Activated naive CD4-positive, alpha-beta T cell treated with anti-CD3 and anti-CD28 coated beads, Interleukin-2, amount 50 U/mL, for 72 hours (primary cell): ENCODE results near the gene OR6C74. TPM values are rescaled to one million over a fixed set of nuclear protein-coding genes. Genes with fewer than 3 reads are reported as not detected.
A peak's percentile ranks its signal among the peaks of the same experiment; 100 is the strongest.

Experiments
- ATAC-seq, 2 donors: fragments of 150-1000 bp; cut with Tn5 transposase; 2 replicates each; pipeline ENCODE4 v1.10.0; 2021; ENCODE audit warnings: mild to moderate bottlenecking in 2 of 2, moderate library complexity in 2 of 2
- DNase-seq, 2 donors: peaks; one replicate each; pipeline ENCODE4 v3.0.0; 2021 to 2022; ENCODE audit warnings: low spot score in 2 of 2
- H3K27ac Mint-ChIP-seq, 2 donors: one replicate each; pipeline ENCODE4 v1.8.0; 2022; ENCODE audit warnings: mild to moderate bottlenecking in 2 of 2, mixed read lengths in 2 of 2
- H3K36me3 Mint-ChIP-seq, 2 donors: one replicate each; pipeline ENCODE4 v1.8.0; 2022; ENCODE audit warnings: mixed read lengths in 2 of 2
- H3K9me3 Mint-ChIP-seq, 2 donors: one replicate each; pipeline ENCODE4 v1.8.0; 2022; ENCODE audit warnings: mixed read lengths in 2 of 2
- total RNA-seq, 2 donors: library from RNA; stranded (reverse); gene quantifications; one replicate each; pipeline ENCODE4 v1.2.3, GENCODE V29; 2022

OR6C74 gene
- total RNA-seq, result not detected

DNA sequence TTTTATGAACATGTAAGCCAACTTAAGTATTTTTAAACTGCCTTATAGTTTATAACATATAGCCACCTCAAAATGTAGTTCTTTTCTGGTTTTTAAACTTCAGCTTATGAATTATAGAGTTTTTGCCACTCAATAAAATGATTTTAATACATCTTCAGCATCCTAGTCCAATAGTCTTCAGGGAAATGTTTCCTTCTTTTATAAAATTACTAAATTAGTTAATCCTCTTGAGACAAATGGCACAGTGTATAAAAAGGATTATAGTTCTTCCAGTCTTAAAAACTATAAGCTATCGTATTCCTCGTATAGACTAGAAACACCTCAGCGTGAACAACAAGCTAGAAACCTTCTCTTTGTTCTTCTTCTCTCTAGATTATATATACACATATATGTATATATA lies at the start of gene OR6C74:
TSS of gene OR6C74 (plus strand) at position 301 of the 400 bp plus-strand sequence. CDS start 2,679 bp downstream, outside the sequence.
- no peaks in the 10 kb centered on the region for H3K9me3 Mint-ChIP-seq
- no peak for DNase-seq
- no peak for ATAC-seq

DNA sequence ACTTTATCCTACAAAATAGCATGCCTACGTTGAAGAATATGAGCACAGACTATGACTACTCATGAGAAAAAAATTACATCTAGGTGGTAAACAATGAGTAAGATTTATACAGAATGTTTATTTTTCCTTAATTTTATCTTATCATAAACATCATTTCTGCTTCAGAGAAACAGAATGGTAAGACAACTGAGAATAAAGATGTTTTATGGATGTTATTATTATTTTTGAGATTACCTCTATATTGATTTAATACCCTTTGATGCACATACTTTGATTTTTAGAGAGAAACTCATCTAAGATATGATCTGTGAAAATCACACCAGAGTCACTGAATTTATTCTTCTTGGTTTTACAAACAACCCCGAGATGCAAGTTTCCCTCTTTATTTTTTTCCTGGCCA lies 23.7 kb upstream of the OR6C74 start, which contains the start of gene OR10A7:
TSS of gene OR10A7 (plus strand) at position 301 of the 400 bp plus-strand sequence. CDS start at position 301, 0 bp downstream.
- no peaks in the 10 kb centered on the region for H3K9me3 Mint-ChIP-seq
- ATAC-seq, result no peak
- no peak within 1 kb of the TSS for H3K27ac Mint-ChIP-seq

More for the DNA sequence above, at the start of gene OR6C74:
- Mint-ChIP-seq H3K27ac (no peak within 1 kb of the TSS), H3K36me3 (no peaks in the 10 kb centered on the region)

DNA sequence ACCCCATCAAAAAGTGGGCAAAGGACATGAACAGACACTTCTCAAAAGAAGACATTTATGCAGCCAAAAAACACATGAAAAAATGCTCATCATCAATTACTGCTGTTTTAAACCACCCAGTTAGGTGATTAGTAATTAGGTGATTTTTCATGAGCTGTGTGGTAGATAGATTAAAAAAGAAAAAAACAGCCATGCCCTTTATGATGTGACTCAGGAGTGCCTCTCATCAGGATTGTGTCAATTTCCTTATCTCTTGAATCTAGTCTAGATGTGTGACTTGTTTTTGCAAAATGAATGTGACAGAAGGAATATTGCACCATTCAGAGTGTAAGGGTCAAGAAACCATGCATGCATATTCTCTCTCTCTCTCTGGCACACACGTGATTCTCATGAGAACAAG lies 17.9 kb upstream of the OR6C74 start:
- Mint-ChIP-seq H3K36me3 (no peaks in the 10 kb centered on the region), H3K9me3 (no peaks in the 10 kb centered on the region), H3K27ac (no peak overlapping the region)
- ATAC-seq (peak in 1 of 2 donors; percentile 45), DNase-seq (no peak)

More for the DNA sequence above, 23.7 kb upstream of the OR6C74 start, which contains the start of gene OR10A7:
- no peak for DNase-seq
- no peaks in the 10 kb centered on the region for H3K36me3 Mint-ChIP-seq

DNA sequence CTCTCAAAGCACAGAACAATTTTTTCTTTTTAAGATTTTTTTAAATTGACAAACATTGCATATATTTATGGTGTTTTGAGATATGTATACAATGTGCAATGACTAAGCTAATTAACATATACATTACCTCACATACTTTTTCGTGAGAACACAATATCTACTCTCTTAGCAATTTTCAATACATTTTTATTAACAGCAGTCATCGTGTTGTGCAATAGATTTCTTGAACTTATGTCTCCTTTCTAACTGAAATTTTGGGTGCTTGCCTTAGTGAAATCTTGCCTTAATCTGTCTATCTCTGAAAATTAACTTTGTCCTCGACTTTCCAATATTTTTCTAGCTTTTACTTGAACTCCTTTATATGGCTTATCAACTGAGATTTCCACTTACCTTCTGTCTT lies 16.8 kb upstream of the OR6C74 start:
- H3K9me3 Mint-ChIP-seq, result no peaks in the 10 kb centered on the region
- no peak for ATAC-seq
- H3K36me3 Mint-ChIP-seq, result no peaks in the 10 kb centered on the region
- no peak overlapping the region for H3K27ac Mint-ChIP-seq
- no peak for DNase-seq

DNA sequence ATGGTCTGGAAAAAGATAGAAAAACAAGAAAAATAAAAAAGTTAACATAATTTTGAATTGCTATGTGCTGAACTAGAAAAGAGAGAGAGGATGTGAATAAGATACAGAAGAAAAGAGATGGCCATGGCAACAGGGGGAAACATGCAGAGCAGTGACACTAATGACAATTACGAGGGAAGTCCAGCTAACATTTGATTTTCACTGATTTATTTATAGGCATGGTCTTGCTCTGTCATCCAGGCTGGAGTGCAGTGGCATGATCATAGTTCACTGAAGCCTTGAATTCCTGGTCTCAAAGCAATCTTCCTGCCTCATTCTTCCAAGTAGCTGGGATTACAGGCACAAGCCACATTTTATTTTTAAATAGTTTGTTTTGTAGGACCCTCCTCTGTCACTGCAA lies 1.8 kb downstream of the OR6C74 start:
- Mint-ChIP-seq H3K27ac (no peak overlapping the region), H3K36me3 (no peaks in the 10 kb centered on the region), H3K9me3 (no peaks in the 10 kb centered on the region)
- no peak for ATAC-seq
- DNase-seq, result no peak

DNA sequence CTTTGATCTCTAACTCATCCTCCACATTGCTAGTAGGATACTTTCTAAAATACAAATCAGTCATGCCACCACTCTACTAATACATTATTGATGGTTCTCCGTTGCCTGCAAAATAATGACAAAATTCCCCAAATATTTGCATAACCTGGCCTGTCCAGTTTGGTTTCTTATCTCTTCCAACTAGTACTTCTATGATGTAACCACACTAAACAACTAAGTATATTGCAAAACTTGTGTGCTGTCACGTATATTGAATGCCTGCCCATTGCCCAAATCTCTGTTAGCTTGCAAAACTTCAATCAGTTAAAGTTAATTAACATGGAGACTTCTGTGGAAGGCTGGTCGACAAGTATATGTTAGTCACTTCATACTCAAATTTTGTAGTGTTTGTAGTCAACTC lies 6.5 kb downstream of the OR6C74 start:
- no peaks in the 10 kb centered on the region for H3K9me3 Mint-ChIP-seq
- no peaks in the 10 kb centered on the region for H3K36me3 Mint-ChIP-seq
- no peak for DNase-seq
- H3K27ac Mint-ChIP-seq, result no peak overlapping the region
- ATAC-seq, result no peak

DNA sequence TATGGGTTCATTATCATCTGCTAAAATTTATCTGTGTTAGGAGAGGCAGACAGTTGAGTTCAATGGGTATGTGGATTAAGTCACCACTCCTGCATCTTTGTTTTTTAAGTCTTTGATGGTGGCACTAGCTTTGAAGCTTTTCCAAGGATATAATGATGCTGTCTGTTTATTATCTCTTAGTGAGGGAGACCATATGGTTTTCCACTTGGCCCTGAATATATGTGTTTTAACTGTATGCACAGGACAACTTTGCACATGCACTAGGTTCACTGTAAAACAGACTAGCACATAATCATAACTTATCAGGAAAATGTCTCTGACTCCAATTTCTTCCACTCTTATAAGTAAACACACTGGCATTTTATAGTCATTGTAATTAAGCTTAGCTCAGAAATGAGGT lies 8.9 kb downstream of the OR6C74 start:
- H3K27ac Mint-ChIP-seq, result no peak overlapping the region
- H3K9me3 Mint-ChIP-seq, result no peaks in the 10 kb centered on the region
- ATAC-seq (no peak), DNase-seq (no peak)
- H3K36me3 Mint-ChIP-seq, result no peaks in the 10 kb centered on the region

DNA sequence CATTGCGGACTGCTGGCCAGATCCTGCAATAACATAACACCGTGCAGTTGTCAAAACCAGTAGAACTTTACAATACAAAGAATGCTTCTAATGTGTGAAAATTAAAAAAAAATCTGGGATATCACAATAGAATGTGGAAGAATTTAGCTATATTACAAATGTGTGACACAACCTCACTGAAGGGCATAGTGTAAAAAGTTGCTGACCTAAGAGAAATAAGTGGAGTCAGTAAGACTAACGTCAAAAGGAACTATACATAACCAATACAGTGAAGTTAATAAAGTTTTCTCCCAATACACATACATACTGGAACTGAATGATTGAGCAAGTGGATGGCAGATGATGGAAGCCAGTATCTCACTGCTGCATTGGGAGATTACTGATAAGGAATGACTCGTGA lies 12.4 kb downstream of the OR6C74 start:
- Mint-ChIP-seq H3K9me3 (no peaks in the 10 kb centered on the region), H3K27ac (no peak overlapping the region)
- no peak for ATAC-seq

DNA sequence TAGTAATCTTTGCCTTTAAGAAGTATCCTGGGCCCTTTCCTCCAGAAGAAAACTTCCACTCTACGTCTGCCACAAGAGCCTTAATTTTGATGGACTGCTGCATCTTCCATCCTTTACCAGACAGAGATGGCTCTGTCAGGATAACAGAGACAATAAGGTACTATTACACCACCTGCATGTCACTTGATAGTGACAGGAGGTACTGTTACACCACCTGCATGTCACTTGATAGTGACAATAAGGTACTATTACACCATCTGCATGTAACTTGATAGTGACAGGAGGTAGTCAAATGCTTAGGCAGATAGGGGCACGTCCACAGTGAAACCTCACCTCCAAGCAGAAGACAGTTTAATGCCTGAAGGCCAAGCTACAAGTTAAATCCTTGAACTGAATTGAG lies 13.9 kb downstream of the OR6C74 start:
- Mint-ChIP-seq H3K27ac (no peak overlapping the region), H3K36me3 (no peaks in the 10 kb centered on the region), H3K9me3 (no peaks in the 10 kb centered on the region)
- no peak for DNase-seq
- ATAC-seq, result no peak

More for the DNA sequence above, 12.4 kb downstream of the OR6C74 start:
- DNase-seq, result no peak
- H3K36me3 Mint-ChIP-seq, result no peaks in the 10 kb centered on the region

DNA sequence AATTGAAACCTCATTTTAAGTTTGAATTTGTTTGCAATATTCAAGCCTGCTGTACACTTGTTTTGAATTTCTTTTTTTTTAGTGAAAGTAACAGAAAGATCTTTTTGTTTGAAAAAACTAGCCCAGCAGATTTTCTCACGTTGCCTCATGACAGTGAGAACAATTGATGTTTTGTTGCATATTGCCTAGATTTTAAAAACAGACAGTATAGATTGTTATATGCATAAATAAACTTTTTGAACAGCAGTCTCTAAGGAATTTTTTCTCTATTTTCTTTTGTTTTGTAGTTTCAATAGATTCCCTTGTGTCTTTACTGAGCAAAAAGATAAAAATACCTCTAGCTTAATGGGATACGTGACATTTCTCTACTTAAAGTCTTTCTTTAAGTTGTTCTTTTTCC lies 36.6 kb downstream of the OR6C74 start:
- H3K36me3 Mint-ChIP-seq, result no peaks in the 10 kb centered on the region
- ATAC-seq (no peak), DNase-seq (no peak)
- no peaks in the 10 kb centered on the region for H3K9me3 Mint-ChIP-seq
- no peak overlapping the region for H3K27ac Mint-ChIP-seq

DNA sequence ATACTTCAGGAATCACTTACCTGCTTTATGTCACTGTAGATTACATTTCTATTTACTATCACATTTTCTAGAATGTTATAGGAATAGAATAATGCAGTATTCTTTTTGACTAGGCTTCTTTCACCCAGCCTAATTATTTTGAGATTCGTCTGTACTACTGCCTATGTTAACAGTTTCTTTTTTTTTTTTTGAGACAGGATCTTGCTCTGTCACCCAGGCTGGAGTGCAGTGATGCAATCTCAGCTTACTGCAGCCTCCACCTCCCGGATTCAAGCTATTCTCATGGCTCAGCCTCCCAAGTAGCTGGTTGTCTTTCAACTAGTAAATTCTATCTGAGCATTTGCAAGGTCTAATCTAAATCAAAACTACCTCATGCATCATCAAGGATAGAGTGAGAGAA lies 45.6 kb downstream of the OR6C74 start:
- DNase-seq (no peak), ATAC-seq (no peak)
- Mint-ChIP-seq H3K9me3 (no peaks in the 10 kb centered on the region), H3K27ac (no peak overlapping the region), H3K36me3 (no peaks in the 10 kb centered on the region)

Other genes with a start within 250 kb of the OR6C74 start
- gene NEUROD4, start 224.6 kb upstream of the OR6C74 start, total RNA-seq, result not detected
- not detected for gene OR9K2, start 118.2 kb upstream of the OR6C74 start, total RNA-seq
- not detected for gene OR10A7, start 23.6 kb upstream of the OR6C74 start, total RNA-seq
- gene OR6C6, start 52.0 kb downstream of the OR6C74 start, total RNA-seq, result not detected
- gene OR6C1, start 69.7 kb downstream of the OR6C74 start, total RNA-seq, result not detected
- gene OR6C3, start 86.1 kb downstream of the OR6C74 start, total RNA-seq, result not detected
- gene OR6C75, start 118.4 kb downstream of the OR6C74 start, total RNA-seq, result not detected
- gene OR6C65, start 155.9 kb downstream of the OR6C74 start, total RNA-seq, result not detected
- gene OR6C76, start 181.6 kb downstream of the OR6C74 start, total RNA-seq, result not detected
- gene OR6C2, start 199.5 kb downstream of the OR6C74 start, total RNA-seq, result not detected
- gene OR6C70, start 225.5 kb downstream of the OR6C74 start, total RNA-seq, result not detected
- not detected for gene OR6C68, start 247.8 kb downstream of the OR6C74 start, total RNA-seq